ENCODE data around the gene CRBN. TPM values are rescaled to one million over a fixed set of nuclear protein-coding genes. Genes with fewer than 3 reads are reported as not detected.

Gene CRBN
- total and polyA plus RNA-seq, 9 of the 15 experiments (the other 6 are each of a cell fraction or from before 2014, with no cell fraction given): 40.8 to 331 (median 57.4) TPM

DNA sequence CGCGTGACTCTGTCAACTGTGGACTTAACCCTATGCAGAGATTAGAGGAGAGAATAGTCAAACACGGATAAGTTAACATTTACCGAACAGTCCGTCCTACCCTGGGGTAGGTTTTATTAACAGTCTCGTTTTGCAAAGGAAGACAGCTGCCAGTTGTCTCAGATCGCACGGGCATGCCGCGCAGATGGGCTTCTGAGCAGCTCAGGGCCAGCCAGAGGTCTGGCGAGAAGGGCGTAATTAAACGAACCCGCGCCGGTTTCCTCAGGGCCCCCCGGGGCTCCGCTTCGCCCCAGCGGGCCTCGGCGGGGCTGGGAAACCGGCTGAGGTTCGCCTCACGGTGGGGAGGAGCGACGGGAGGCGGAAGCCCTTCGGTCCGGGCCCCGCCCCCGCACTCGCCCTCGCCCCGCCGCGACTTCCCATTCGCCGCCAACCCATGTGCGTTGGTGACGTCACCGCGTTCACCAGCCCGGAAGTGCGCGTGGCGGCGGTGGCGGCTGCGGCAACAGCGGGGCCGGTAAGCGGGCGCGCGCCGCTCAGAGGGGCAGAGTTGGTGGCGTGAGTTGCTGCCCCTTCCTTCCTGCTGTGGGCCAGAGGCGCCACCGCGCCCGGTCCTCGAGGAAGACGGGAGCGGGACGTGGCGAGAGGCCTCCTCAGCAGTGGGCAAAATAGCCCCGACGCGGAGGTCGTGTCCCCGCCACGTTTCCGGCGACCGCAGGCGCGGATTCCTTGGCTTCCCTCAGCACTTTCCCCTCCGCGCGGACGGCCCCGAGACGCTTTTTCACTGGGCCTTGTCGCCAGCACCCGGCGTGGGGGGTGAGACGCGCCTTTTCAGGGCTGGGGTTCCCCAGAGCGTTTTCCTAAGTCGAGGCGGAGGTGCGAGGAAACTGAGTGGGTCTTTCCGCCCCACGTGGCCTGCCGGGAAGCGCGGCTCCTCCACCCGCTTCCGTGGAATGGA is 52.7 kb downstream of the CRBN start, which contains the start of gene TRNT1:
TSS of gene TRNT1 (plus strand) at position 464 of the 955 bp plus-strand sequence. CDS start 2,101 bp downstream, outside the sequence.
- peak; percentile 97 to 98 (median 98) for DNase-seq (ENCODE audit: extremely low read depth in 1 of 4, low spot score in 3 of 4)
- Histone ChIP-seq H3K4me2 (ENCODE audit: insufficient read depth, low read length) (peak within 1 kb of the TSS; percentile 92), H3K4me3 (peak within 1 kb of the TSS; percentile 94), H3K9ac (ENCODE audit: insufficient read depth in 1 of 2, low read depth in 2 of 2, low read length in 2 of 2) (peak within 1 kb of the TSS; percentile 99 to 100), H3K4me1 (replicated peaks in 1 of 2; ENCODE audit: control insufficient read depth in 2 of 2, insufficient read depth in 2 of 2, low read length in 2 of 2) (peaks cover 4 to 15% of the 10 kb centered on the region in 2 experiments; a peak in 3 of 5 replicates), H3K36me3 (ENCODE audit: control insufficient read depth, insufficient read depth, low read length) (peaks cover 32% of the 10 kb centered on the region), H2AFZ (ENCODE audit: low read depth, low read length) (peak within 1 kb of the TSS; percentile 89), H3K9me1 (ENCODE audit: control insufficient read depth, insufficient read depth, low read length) (no peaks in the 10 kb centered on the region), H3K9me3 (replicated peaks; ENCODE audit: control insufficient read depth, insufficient read depth, low read depth, low read length) (no peaks in the 10 kb centered on the region), H3K27ac (ENCODE audit: extremely low read depth, low read depth, low read length) (peak within 1 kb of the TSS; percentile 98), H3K79me2 (ENCODE audit: control insufficient read depth, insufficient read depth, low read length) (peaks cover 50% of the 10 kb centered on the region), H4K20me1 (replicated peaks; ENCODE audit: control insufficient read depth, insufficient read depth, low read length) (no peaks in the 10 kb centered on the region), H3K27me3 (ENCODE audit: control insufficient read depth in 2 of 2, insufficient read depth in 2 of 2, low read length in 2 of 2) (no peaks in the 10 kb centered on the region)
- FAIRE-seq: peak; percentile 54
- BruUV-seq (replicated peaks): no TSS peak
- in situ Hi-C loops (cut with MboI): no loop called here
- intact Hi-C loops (cut with micrococcal nuclease): no loop called here
- under 1% methylated on average over 85 of the region's 100 CpGs for WGBS (ENCODE audit: insufficient coverage, low coverage, missing lambda C conversion rate)
- peak; percentile 97 for ATAC-seq
- POLR2A ChIA-PET: interaction anchor here (0.8 kb wide), 1 partner anchor 1134 kb away, joined by 3 read pairs; no protein-coding TSS in a partner anchor
- CTCF ChIA-PET (ENCODE audit: low intra/inter-chr PET ratio): no interaction called here
- no peak for TF ChIP-seq STAT5B (CRISPR knock-in tag; IDR thresholded peaks at IDR 0.05)
- TF ChIP-seq ZSCAN29 (IDR thresholded peaks at IDR 0.05): 0 out of 2 replicates have a peak, but pooled peaks have one; percentile 20
- no peak; the same call in 1 of the 2 replicates for TF ChIP-seq POLR2AphosphoS2 (IDR thresholded peaks at IDR 0.05; ENCODE audit: low read length)
- no peak for TF ChIP-seq SIRT6 (IDR thresholded peaks at IDR 0.05; ENCODE audit: low read depth, low read length)
- 0 out of 2 replicates have a peak, but pooled peaks have one; percentile 25 for TF ChIP-seq E2F3 (CRISPR knock-in tag; IDR thresholded peaks at IDR 0.05)
- peak; percentile 98 for TF ChIP-seq JUNB (CRISPR knock-in tag; conservative IDR thresholded peaks at IDR 0.05)
- 0 out of 2 replicates have a peak, but pooled peaks have one; percentile 11 for TF ChIP-seq ZNF316 (IDR thresholded peaks at IDR 0.05)
- TF ChIP-seq FOXP1 (CRISPR knock-in tag; IDR thresholded peaks at IDR 0.05): peak; percentile 96
- no peak for TF ChIP-seq ZNF134 (CRISPR knock-in tag; conservative IDR thresholded peaks at IDR 0.05)
- peak in 1 of 2 experiments; percentile 96; a peak in 2 of 4 replicates for TF ChIP-seq HDAC1 (IDR thresholded peaks at IDR 0.05)
- TF ChIP-seq, protein P1, sequence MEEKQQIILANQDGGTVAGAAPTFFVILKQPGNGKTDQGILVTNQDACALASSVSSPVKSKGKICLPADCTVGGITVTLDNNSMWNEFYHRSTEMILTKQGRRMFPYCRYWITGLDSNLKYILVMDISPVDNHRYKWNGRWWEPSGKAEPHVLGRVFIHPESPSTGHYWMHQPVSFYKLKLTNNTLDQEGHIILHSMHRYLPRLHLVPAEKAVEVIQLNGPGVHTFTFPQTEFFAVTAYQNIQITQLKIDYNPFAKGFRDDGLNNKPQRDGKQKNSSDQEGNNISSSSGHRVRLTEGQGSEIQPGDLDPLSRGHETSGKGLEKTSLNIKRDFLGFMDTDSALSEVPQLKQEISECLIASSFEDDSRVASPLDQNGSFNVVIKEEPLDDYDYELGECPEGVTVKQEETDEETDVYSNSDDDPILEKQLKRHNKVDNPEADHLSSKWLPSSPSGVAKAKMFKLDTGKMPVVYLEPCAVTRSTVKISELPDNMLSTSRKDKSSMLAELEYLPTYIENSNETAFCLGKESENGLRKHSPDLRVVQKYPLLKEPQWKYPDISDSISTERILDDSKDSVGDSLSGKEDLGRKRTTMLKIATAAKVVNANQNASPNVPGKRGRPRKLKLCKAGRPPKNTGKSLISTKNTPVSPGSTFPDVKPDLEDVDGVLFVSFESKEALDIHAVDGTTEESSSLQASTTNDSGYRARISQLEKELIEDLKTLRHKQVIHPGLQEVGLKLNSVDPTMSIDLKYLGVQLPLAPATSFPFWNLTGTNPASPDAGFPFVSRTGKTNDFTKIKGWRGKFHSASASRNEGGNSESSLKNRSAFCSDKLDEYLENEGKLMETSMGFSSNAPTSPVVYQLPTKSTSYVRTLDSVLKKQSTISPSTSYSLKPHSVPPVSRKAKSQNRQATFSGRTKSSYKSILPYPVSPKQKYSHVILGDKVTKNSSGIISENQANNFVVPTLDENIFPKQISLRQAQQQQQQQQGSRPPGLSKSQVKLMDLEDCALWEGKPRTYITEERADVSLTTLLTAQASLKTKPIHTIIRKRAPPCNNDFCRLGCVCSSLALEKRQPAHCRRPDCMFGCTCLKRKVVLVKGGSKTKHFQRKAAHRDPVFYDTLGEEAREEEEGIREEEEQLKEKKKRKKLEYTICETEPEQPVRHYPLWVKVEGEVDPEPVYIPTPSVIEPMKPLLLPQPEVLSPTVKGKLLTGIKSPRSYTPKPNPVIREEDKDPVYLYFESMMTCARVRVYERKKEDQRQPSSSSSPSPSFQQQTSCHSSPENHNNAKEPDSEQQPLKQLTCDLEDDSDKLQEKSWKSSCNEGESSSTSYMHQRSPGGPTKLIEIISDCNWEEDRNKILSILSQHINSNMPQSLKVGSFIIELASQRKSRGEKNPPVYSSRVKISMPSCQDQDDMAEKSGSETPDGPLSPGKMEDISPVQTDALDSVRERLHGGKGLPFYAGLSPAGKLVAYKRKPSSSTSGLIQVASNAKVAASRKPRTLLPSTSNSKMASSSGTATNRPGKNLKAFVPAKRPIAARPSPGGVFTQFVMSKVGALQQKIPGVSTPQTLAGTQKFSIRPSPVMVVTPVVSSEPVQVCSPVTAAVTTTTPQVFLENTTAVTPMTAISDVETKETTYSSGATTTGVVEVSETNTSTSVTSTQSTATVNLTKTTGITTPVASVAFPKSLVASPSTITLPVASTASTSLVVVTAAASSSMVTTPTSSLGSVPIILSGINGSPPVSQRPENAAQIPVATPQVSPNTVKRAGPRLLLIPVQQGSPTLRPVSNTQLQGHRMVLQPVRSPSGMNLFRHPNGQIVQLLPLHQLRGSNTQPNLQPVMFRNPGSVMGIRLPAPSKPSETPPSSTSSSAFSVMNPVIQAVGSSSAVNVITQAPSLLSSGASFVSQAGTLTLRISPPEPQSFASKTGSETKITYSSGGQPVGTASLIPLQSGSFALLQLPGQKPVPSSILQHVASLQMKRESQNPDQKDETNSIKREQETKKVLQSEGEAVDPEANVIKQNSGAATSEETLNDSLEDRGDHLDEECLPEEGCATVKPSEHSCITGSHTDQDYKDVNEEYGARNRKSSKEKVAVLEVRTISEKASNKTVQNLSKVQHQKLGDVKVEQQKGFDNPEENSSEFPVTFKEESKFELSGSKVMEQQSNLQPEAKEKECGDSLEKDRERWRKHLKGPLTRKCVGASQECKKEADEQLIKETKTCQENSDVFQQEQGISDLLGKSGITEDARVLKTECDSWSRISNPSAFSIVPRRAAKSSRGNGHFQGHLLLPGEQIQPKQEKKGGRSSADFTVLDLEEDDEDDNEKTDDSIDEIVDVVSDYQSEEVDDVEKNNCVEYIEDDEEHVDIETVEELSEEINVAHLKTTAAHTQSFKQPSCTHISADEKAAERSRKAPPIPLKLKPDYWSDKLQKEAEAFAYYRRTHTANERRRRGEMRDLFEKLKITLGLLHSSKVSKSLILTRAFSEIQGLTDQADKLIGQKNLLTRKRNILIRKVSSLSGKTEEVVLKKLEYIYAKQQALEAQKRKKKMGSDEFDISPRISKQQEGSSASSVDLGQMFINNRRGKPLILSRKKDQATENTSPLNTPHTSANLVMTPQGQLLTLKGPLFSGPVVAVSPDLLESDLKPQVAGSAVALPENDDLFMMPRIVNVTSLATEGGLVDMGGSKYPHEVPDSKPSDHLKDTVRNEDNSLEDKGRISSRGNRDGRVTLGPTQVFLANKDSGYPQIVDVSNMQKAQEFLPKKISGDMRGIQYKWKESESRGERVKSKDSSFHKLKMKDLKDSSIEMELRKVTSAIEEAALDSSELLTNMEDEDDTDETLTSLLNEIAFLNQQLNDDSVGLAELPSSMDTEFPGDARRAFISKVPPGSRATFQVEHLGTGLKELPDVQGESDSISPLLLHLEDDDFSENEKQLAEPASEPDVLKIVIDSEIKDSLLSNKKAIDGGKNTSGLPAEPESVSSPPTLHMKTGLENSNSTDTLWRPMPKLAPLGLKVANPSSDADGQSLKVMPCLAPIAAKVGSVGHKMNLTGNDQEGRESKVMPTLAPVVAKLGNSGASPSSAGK (IDR thresholded peaks at IDR 0.05): peak; percentile 78

All from K562 (cell line).